B cell (primary cell): ENCODE measurements around the gene HARBI1. TPM values are rescaled to one million over a fixed set of nuclear protein-coding genes. Genes with fewer than 3 reads are reported as not detected.

Experiments used
- ATAC-seq: fragments of 200-7000 bp; cut with Tn5 transposase; one replicate; pipeline ENCODE4 v1.10.0; 2021; ENCODE audit warnings: low read depth, mild to moderate bottlenecking, moderate number of reproducible peaks, moderate library complexity
- CTCF ChIA-PET: fragments of 350-600 bp; sonication (Branson Sonifier 250); formaldehyde crosslinking; loops from one replicate; lab custom pipeline; 2021; ENCODE audit warnings: antibody characterized with exemption, inconsistent platforms; lab: Charles Lee
- POLR2A ChIA-PET: fragments of 350-600 bp; sonication (Branson Sonifier 250); formaldehyde crosslinking; loops from one replicate; lab custom pipeline; 2021; ENCODE audit warnings: antibody characterized with exemption; lab: Charles Lee
- DNase-seq: peaks from one replicate; pipeline ENCODE4 v3.0.0; 2013
- H2AFZ ChIP-seq: 2 replicates; pipeline ENCODE4 v1.6.1; 2012; ENCODE audit warnings: mild to moderate bottlenecking, low read depth, low read length; ENCODE audit not compliant: insufficient read depth, poor library complexity, severe bottlenecking
- H3K27ac ChIP-seq, 2 donors: 1 replicate in 1 of 2; 2 replicates in 1 of 2; pipeline ENCODE4 v1.5.1; 2012 to 2013; ENCODE audit warnings: low read length in 2 of 2, mild to moderate bottlenecking in 2 of 2, moderate library complexity in 1 of 2
- H3K27me3 ChIP-seq, 4 experiments: fragments of 200-600 bp in 1 of 4; sonication (generic) in 1 of 4; replicated peaks in 1 of 4; 1 replicate in 2 of 4; 2 replicates in 2 of 4; pipeline versions ENCODE4 v1.6.1 to v1.7.0; 2013 to 2016; ENCODE audit warnings: low read length in 3 of 4, mild to moderate bottlenecking in 2 of 4, mixed read lengths in 1 of 4, moderate library complexity in 1 of 4; ENCODE audit not compliant: insufficient read depth in 4 of 4, control insufficient read depth in 3 of 4; ENCODE audit errors: control extremely low read depth in 1 of 4
- H3K36me3 ChIP-seq, 2 experiments: replicated peaks in 1 of 2; 1 replicate in 1 of 2; 2 replicates in 1 of 2; pipeline versions ENCODE4 v1.6.1 to v1.7.1; 2013; ENCODE audit warnings: low read length in 1 of 2; ENCODE audit not compliant: insufficient read depth in 2 of 2, control insufficient read depth in 1 of 2; ENCODE audit errors: control extremely low read depth in 1 of 2, extremely low read depth in 1 of 2
- H3K4me1 ChIP-seq, 2 donors: fragments of 200-600 bp in 1 of 2; sonication (generic) in 1 of 2; 1 replicate in 1 of 2; 2 replicates in 1 of 2; pipeline versions ENCODE4 v1.5.1 to v1.6.1; 2013 to 2017; ENCODE audit warnings: low read length in 2 of 2; ENCODE audit not compliant: control insufficient read depth in 2 of 2, insufficient read depth in 2 of 2
- H3K4me2 ChIP-seq: replicated peaks from 2 replicates; pipeline ENCODE3; 2012; ENCODE audit warnings: mild to moderate bottlenecking, low read depth, low read length; ENCODE audit not compliant: poor library complexity, severe bottlenecking
- H3K4me3 ChIP-seq, 5 experiments: fragments of 200-600 bp in 1 of 5; sonication (generic) in 1 of 5; 1 replicate in 3 of 5; 2 replicates in 2 of 5; pipeline versions ENCODE4 v1.5.1 to v1.7.0; 2011 to 2016; ENCODE audit warnings: low read length in 4 of 5, mild to moderate bottlenecking in 4 of 5, low read depth in 2 of 5, control low read depth in 1 of 5, moderate library complexity in 1 of 5; ENCODE audit not compliant: insufficient read depth in 1 of 5; ENCODE audit errors: control extremely low read depth in 1 of 5, extremely low read depth in 1 of 5
- H3K79me2 ChIP-seq: fragments of 200-600 bp; sonication (generic); one replicate; pipeline ENCODE4 v1.6.0; 2016; ENCODE audit warnings: low read length; ENCODE audit not compliant: control insufficient read depth, insufficient read depth
- H3K9ac ChIP-seq: fragments of 200-600 bp; sonication (generic); 2 replicates; pipeline ENCODE4 v1.6.1; 2017; ENCODE audit warnings: mild to moderate bottlenecking, low read length, moderate library complexity
- H3K9me3 ChIP-seq, 3 donors: one replicate each; pipeline versions ENCODE4 v1.6.1 to v1.7.1; 2013; ENCODE audit warnings: low read length in 2 of 3; ENCODE audit not compliant: control insufficient read depth in 2 of 3, insufficient read depth in 1 of 3; ENCODE audit errors: control extremely low read depth in 1 of 3
- H4K20me1 ChIP-seq: 2 replicates; pipeline ENCODE4 v1.6.0; 2012; ENCODE audit warnings: mild to moderate bottlenecking, low read length; ENCODE audit not compliant: insufficient read depth, control insufficient read depth, poor library complexity, severe bottlenecking
- H3K27ac Mint-ChIP-seq: one replicate; pipeline ENCODE4 v1.8.0; 2021; ENCODE audit warnings: mixed read lengths
- H3K27me3 Mint-ChIP-seq: one replicate; pipeline ENCODE4 v1.8.0; 2021; ENCODE audit warnings: mixed read lengths
- H3K4me1 Mint-ChIP-seq: one replicate; pipeline ENCODE4 v1.8.0; 2021; ENCODE audit warnings: mixed read lengths
- H3K4me3 Mint-ChIP-seq: one replicate; pipeline ENCODE4 v1.8.0; 2021; ENCODE audit warnings: mixed read lengths
- H3K9me3 Mint-ChIP-seq: one replicate; pipeline ENCODE4 v1.8.0; 2022; ENCODE audit warnings: mixed read lengths; ENCODE audit not compliant: insufficient read depth
- EZH2 ChIP-seq: IDR thresholded peaks from 2 replicates; pipeline ENCODE4 v1.6.1; 2012; ENCODE audit warnings: borderline replicate concordance, low read depth, mild to moderate bottlenecking, moderate library complexity, low read length; ENCODE audit not compliant: insufficient read depth, poor library complexity, severe bottlenecking
- WGBS: methylation state at CpG from one replicate; pipeline ENCODE4 v1.1.5; 2013; ENCODE audit warnings: missing lambda C conversion rate; ENCODE audit not compliant: insufficient coverage; 5-methylcytosine and 5-hydroxymethylcytosine counted together
- intact Hi-C: fragments of 100-400 bp; cut with micrococcal nuclease; formaldehyde crosslinking; loops from one replicate; pipeline ENCODE4 v1.10.0; 2022
- polyA plus RNA-seq: library from polyadenylated mRNA; depleted of rRNA; stranded (reverse); fragments of >200 nt; gene quantifications from 2 replicates; pipeline ENCODE4 v1.2.3, GENCODE V29; 2012
- total RNA-seq, 2 donors: library from RNA; stranded (reverse); fragments of 120-200 nt in 1 of 2; gene quantifications; 1 replicate in 1 of 2; 2 replicates in 1 of 2; pipeline versions ENCODE4 v1.2.3 to v1.2.4, GENCODE V29; 2013 to 2022
- TF ChIP-seq, protein P1 (sequence below): fragments of 200-600 bp; IDR thresholded peaks from one replicate; pipeline ENCODE4 v1.8.0; 2022; ENCODE audit warnings: antibody characterized with exemption, mild to moderate bottlenecking

HARBI1 gene
- total and polyA plus RNA-seq, 2 donors (not counting 1 experiment from before 2014, with no cell fraction given): 7.7 to 8.0 TPM

DNA sequence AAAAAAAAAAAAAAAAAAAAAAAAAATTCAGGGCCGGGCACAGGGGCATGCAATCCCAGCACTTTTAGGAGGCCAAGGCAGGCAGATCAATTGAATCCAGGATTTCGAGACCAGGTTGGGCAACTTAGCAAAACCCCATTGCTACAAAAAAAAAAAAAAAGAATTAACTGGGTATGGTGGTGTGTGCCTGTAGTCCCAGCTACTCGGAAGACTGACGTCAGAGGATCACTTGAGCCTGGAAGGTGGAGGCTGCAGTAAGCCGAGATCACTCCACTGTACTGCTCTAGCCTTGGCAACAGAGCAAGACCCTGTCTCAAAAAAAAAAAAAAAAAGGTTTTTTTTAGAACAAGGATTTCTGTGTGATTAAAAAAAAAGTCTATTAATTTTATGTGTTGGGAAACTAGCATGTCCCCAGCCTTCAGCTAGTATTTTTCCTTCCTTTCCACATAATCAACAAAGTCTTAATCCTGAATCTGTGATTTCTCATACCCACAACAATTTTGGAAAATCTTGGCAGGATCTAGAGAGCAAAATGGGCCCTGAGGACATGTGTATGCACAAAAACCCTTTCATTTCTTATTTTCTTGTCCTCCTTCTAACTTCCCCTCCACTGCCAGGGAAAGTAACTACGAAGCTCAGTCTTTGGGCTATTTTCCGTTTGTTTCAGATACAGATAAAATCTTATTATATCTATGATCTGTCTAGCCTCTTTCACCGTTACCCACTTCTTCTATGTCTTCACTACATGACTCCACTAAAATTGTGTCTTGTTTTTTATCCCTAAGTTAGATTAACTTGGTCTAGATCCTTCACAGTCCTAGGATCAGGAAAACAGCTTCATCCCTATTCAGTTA is 17.5 kb downstream of the HARBI1 start:
- CTCF ChIA-PET: no interaction called here

More for the DNA sequence above, 17.5 kb downstream of the HARBI1 start:
- intact Hi-C loops: no loop called here
- H3K27ac Mint-ChIP-seq: no peak overlapping the region
- no peak for DNase-seq
- Histone ChIP-seq H3K4me1 (peaks cover 9 to 10% of the 10 kb centered on the region in 2 donors), H3K27me3 (no peaks in the 10 kb centered on the region), H3K4me2 (no peak overlapping the region), H3K9me3 (peaks cover 0 to 9% (median 8%) of the 10 kb centered on the region in 3 donors), H3K27ac (no peak overlapping the region), H3K4me3 (no peak overlapping the region), H4K20me1 (no peaks in the 10 kb centered on the region), H3K9ac (no peak overlapping the region), H2AFZ (no peak overlapping the region), H3K79me2 (peaks cover 5% of the 10 kb centered on the region), H3K36me3 (no peaks in the 10 kb centered on the region)
- WGBS: 100% methylated on average over 3 of the region's 8 CpGs
- POLR2A ChIA-PET: no interaction called here
- TF ChIP-seq EZH2: no peak
- TF ChIP-seq, protein P1, sequence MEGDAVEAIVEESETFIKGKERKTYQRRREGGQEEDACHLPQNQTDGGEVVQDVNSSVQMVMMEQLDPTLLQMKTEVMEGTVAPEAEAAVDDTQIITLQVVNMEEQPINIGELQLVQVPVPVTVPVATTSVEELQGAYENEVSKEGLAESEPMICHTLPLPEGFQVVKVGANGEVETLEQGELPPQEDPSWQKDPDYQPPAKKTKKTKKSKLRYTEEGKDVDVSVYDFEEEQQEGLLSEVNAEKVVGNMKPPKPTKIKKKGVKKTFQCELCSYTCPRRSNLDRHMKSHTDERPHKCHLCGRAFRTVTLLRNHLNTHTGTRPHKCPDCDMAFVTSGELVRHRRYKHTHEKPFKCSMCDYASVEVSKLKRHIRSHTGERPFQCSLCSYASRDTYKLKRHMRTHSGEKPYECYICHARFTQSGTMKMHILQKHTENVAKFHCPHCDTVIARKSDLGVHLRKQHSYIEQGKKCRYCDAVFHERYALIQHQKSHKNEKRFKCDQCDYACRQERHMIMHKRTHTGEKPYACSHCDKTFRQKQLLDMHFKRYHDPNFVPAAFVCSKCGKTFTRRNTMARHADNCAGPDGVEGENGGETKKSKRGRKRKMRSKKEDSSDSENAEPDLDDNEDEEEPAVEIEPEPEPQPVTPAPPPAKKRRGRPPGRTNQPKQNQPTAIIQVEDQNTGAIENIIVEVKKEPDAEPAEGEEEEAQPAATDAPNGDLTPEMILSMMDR: no peak
- H3K27me3 Mint-ChIP-seq: no peaks in the 10 kb centered on the region
- no peak overlapping the region for H3K4me3 Mint-ChIP-seq
- no peak for ATAC-seq
- peaks cover 4% of the 10 kb centered on the region for H3K9me3 Mint-ChIP-seq
- H3K4me1 Mint-ChIP-seq: peaks cover 9% of the 10 kb centered on the region
